Measurements from ENCODE around the gene MAN2A1. TPM values are rescaled to one million over a fixed set of nuclear protein-coding genes. Genes with fewer than 3 reads are reported as not detected.

MAN2A1 gene
- total RNA-seq, 1 experiment from 2014 or later, result 35.4 TPM

DNA sequence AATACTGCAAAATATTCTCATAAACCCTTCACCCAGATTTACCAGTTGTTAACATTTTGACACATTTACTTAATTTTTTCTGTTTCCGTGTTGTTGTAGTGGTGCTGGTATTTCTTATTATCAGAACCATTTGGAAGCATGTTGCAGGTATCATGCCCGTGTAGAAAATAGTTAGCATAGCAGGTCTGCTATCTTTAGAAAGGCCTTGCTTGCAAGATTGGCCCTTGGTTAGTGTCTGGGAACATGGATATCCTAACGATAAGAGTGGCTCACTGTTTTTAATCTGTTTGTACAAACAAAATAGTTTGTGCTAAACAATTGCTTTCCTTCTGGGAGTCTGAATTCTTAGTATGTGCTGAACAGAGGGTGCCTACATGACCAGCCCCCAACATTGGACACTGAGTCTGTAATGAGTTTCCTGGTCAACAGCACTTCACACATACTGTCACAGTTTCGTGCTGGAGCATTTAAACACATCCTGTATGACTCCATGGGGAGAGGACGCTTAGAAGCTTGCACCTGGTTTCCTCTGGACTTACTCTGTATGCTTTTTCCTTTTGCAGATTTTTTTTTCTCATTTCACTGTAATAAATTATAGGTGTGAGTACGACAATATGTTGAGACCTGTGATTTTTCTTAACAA, 66.9 kb downstream of the MAN2A1 start:
- Histone ChIP-seq H3K27ac (ENCODE audit: low read depth, low read length) (no peak overlapping the region), H3K79me2 (ENCODE audit: insufficient read depth, low read length) (no peaks in the 10 kb centered on the region), H3K27me3 (ENCODE audit: insufficient read depth, low read length) (no peaks in the 10 kb centered on the region), H3K36me3 (ENCODE audit: control insufficient read depth in 1 of 2, insufficient read depth in 2 of 2, low read length in 2 of 2) (0 out of 4 replicates have a peak, but pooled peaks cover 0 to 4% of the 10 kb centered on the region in 2 experiments), H3K4me3 (replicated peaks in 1 of 2; ENCODE audit: low read depth in 1 of 2, low read length in 2 of 2) (no peak overlapping the region), H3K4me2 (ENCODE audit: low read length) (no peak overlapping the region), H3K9ac (ENCODE audit: low read length) (no peak overlapping the region), H2AFZ (ENCODE audit: low read depth, low read length, poor library complexity, severe bottlenecking) (no peak overlapping the region), H3K4me1 (ENCODE audit: control insufficient read depth in 1 of 2, insufficient read depth in 2 of 2, low read length in 2 of 2) (no peaks in the 10 kb centered on the region), H3K9me2 (ENCODE audit: insufficient read depth) (no peaks in the 10 kb centered on the region), H4K20me1 (ENCODE audit: insufficient read depth) (no peaks in the 10 kb centered on the region), H3K9me3 (ENCODE audit: control insufficient read depth in 1 of 2, insufficient read depth in 1 of 2, low read depth in 1 of 2, low read length in 2 of 2) (no peaks in the 10 kb centered on the region)
- ATAC-seq (no peak), DNase-seq (ENCODE audit: low read depth, low spot score) (no peak)
- ChIA-PET POLR2A (no interaction called here), RAD21 (ENCODE audit: low non-redundant PET in 1 of 2, low total read pairs in 2 of 2, uncharacterized antibody in 2 of 2, unreplicated experiment in 2 of 2) (no interaction called here), CTCF (no interaction called here)
- intact Hi-C loops (cut with micrococcal nuclease), result no loop called here
- no TSS peak for BruUV-seq (replicated peaks)
- no peak for TF ChIP-seq RAD21 (IDR thresholded peaks at IDR 0.05; ENCODE audit: low read depth)
- TF ChIP-seq, protein P1, sequence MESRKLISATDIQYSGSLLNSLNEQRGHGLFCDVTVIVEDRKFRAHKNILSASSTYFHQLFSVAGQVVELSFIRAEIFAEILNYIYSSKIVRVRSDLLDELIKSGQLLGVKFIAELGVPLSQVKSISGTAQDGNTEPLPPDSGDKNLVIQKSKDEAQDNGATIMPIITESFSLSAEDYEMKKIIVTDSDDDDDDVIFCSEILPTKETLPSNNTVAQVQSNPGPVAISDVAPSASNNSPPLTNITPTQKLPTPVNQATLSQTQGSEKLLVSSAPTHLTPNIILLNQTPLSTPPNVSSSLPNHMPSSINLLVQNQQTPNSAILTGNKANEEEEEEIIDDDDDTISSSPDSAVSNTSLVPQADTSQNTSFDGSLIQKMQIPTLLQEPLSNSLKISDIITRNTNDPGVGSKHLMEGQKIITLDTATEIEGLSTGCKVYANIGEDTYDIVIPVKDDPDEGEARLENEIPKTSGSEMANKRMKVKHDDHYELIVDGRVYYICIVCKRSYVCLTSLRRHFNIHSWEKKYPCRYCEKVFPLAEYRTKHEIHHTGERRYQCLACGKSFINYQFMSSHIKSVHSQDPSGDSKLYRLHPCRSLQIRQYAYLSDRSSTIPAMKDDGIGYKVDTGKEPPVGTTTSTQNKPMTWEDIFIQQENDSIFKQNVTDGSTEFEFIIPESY (IDR thresholded peaks at IDR 0.05; ENCODE audit: extremely low read depth, insufficient replicate concordance, low read length), result no peak

DNA sequence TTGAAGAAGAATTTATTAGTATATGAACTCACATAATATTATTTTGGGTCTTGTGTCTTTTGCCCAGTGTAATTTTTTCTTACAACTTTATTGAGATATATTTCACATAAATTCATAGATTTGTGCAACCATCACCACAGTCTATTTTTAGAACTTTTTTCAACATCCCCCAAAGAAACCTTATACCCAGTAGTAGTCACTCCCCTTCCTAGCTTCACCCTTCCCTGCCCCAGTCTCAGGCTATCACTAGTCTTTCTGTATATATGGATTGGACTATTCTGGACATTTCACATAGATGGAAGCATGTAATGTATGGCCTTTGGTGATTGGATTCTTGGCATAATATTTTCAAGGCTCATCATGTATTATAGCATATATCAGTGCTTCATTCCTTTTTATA, 67.8 kb downstream of the MAN2A1 start:
- TF ChIP-seq ELF1 (IDR thresholded peaks at IDR 0.05; ENCODE audit: borderline replicate concordance, low read depth) (no peak), POLR2AphosphoS5 (IDR thresholded peaks at IDR 0.05; ENCODE audit: low read depth, low read length) (no peak), TCF7L2 (IDR thresholded peaks at IDR 0.05; ENCODE audit: borderline replicate concordance, extremely low read depth, insufficient read depth, insufficient read length) (no peak), SP1 (IDR thresholded peaks at IDR 0.05; ENCODE audit: low read depth) (no peak), JUND (IDR thresholded peaks at IDR 0.05) (no peak), SRF (IDR thresholded peaks at IDR 0.05; ENCODE audit: low read depth) (no peak), CEBPB (IDR thresholded peaks at IDR 0.05; ENCODE audit: low read depth) (no peak), YY1 (IDR thresholded peaks at IDR 0.05; ENCODE audit: extremely low read depth, insufficient replicate concordance, low read depth, low read length) (no peak), CBX3 (IDR thresholded peaks at IDR 0.05; ENCODE audit: low read depth) (no peak), SIN3A (IDR thresholded peaks at IDR 0.05; ENCODE audit: low read depth) (no peak)
- TF ChIP-seq, protein P2, sequence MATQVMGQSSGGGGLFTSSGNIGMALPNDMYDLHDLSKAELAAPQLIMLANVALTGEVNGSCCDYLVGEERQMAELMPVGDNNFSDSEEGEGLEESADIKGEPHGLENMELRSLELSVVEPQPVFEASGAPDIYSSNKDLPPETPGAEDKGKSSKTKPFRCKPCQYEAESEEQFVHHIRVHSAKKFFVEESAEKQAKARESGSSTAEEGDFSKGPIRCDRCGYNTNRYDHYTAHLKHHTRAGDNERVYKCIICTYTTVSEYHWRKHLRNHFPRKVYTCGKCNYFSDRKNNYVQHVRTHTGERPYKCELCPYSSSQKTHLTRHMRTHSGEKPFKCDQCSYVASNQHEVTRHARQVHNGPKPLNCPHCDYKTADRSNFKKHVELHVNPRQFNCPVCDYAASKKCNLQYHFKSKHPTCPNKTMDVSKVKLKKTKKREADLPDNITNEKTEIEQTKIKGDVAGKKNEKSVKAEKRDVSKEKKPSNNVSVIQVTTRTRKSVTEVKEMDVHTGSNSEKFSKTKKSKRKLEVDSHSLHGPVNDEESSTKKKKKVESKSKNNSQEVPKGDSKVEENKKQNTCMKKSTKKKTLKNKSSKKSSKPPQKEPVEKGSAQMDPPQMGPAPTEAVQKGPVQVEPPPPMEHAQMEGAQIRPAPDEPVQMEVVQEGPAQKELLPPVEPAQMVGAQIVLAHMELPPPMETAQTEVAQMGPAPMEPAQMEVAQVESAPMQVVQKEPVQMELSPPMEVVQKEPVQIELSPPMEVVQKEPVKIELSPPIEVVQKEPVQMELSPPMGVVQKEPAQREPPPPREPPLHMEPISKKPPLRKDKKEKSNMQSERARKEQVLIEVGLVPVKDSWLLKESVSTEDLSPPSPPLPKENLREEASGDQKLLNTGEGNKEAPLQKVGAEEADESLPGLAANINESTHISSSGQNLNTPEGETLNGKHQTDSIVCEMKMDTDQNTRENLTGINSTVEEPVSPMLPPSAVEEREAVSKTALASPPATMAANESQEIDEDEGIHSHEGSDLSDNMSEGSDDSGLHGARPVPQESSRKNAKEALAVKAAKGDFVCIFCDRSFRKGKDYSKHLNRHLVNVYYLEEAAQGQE (IDR thresholded peaks at IDR 0.05; ENCODE audit: low read depth), result no peak
- TF ChIP-seq, protein P3, sequence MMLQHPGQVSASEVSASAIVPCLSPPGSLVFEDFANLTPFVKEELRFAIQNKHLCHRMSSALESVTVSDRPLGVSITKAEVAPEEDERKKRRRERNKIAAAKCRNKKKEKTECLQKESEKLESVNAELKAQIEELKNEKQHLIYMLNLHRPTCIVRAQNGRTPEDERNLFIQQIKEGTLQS (IDR thresholded peaks at IDR 0.05), result no peak

More for the DNA sequence above, 67.8 kb downstream of the MAN2A1 start:
- Histone ChIP-seq H3K9me2 (ENCODE audit: insufficient read depth) (no peaks in the 10 kb centered on the region), H3K79me2 (ENCODE audit: insufficient read depth, low read length) (no peaks in the 10 kb centered on the region), H3K36me3 (ENCODE audit: control insufficient read depth in 1 of 2, insufficient read depth in 2 of 2, low read length in 2 of 2) (0 out of 4 replicates have a peak, but pooled peaks cover 0 to 4% of the 10 kb centered on the region in 2 experiments), H3K9me3 (ENCODE audit: control insufficient read depth in 1 of 2, insufficient read depth in 1 of 2, low read depth in 1 of 2, low read length in 2 of 2) (no peaks in the 10 kb centered on the region), H3K27ac (ENCODE audit: low read depth, low read length) (no peak overlapping the region), H3K4me3 (replicated peaks in 1 of 2; ENCODE audit: low read depth in 1 of 2, low read length in 2 of 2) (no peak overlapping the region), H3K4me1 (ENCODE audit: control insufficient read depth in 1 of 2, insufficient read depth in 2 of 2, low read length in 2 of 2) (no peaks in the 10 kb centered on the region), H3K9ac (ENCODE audit: low read length) (no peak overlapping the region), H4K20me1 (ENCODE audit: insufficient read depth) (no peaks in the 10 kb centered on the region), H3K4me2 (ENCODE audit: low read length) (no peak overlapping the region), H2AFZ (ENCODE audit: low read depth, low read length, poor library complexity, severe bottlenecking) (no peak overlapping the region), H3K27me3 (ENCODE audit: insufficient read depth, low read length) (no peaks in the 10 kb centered on the region)
- RAD21 ChIA-PET (ENCODE audit: low non-redundant PET in 1 of 2, low total read pairs in 2 of 2, uncharacterized antibody in 2 of 2, unreplicated experiment in 2 of 2), result no interaction called here
- BruUV-seq (replicated peaks), result no TSS peak
- ATAC-seq (no peak), DNase-seq (ENCODE audit: low read depth, low spot score) (no peak)
- intact Hi-C loops (cut with micrococcal nuclease), result no loop called here
- CTCF ChIA-PET, result no interaction called here
- POLR2A ChIA-PET, result no interaction called here

Data from HCT116 (cell line).